ENCODE data around the gene HOXB6.

The HOXB6 gene

GRCh38 chr17:48564188-48565021 lies 40.4 kb downstream of the HOXB6 start:
- DNase-seq: no peak

- no peak for DNase-seq
Observed at GRCh38 chr17:48563867-48564187, 41.0 kb downstream of the HOXB6 start.

GRCh38 chr17:48563385-48563838 lies 41.4 kb downstream of the HOXB6 start:
- DNase-seq: no peak

- DNase-seq: no peak
Observed at GRCh38 chr17:48562934-48563333, 41.9 kb downstream of the HOXB6 start.

- DNase-seq: no peak
Observed at GRCh38 chr17:48561884-48562810, 42.6 kb downstream of the HOXB6 start.

GRCh38 chr17:48559840-48560817 lies 44.7 kb downstream of the HOXB6 start:
- DNase-seq: no peak

- no peak for DNase-seq
Observed at GRCh38 chr17:48559122-48559839, 45.5 kb downstream of the HOXB6 start.

- no peak for DNase-seq
Observed at GRCh38 chr17:48558831-48559121, 46.0 kb downstream of the HOXB6 start.

GRCh38 chr17:48558057-48558830 lies 46.5 kb downstream of the HOXB6 start:
- no peak for DNase-seq

GRCh38 chr17:48556576-48557401 lies 48.0 kb downstream of the HOXB6 start:
- no peak for DNase-seq

GRCh38 chr17:48556229-48556575 lies 48.6 kb downstream of the HOXB6 start:
- DNase-seq: no peak

GRCh38 chr17:48555258-48556228 lies 49.2 kb downstream of the HOXB6 start:
- no peak for DNase-seq

GRCh38 chr17:48554412-48555257 lies 50.2 kb downstream of the HOXB6 start:
- DNase-seq: no peak

GRCh38 chr17:48553826-48554225 lies 51.0 kb downstream of the HOXB6 start:
- no peak for DNase-seq

GRCh38 chr17:48553190-48553547 lies 51.6 kb downstream of the HOXB6 start:
- DNase-seq: no peak

- DNase-seq: no peak
Observed at GRCh38 chr17:48552466-48553189, 52.2 kb downstream of the HOXB6 start.

- DNase-seq: no peak
Observed at GRCh38 chr17:48551596-48552465, 53.0 kb downstream of the HOXB6 start.

Measured in CD4-positive, alpha-beta T cell treated with Interleukin-15 for 1 hour (primary cell).